Ishikawa (cell line): ENCODE results near the gene AGPAT4.

ENCODE experiments used
- CEBPB ChIP-seq: IDR thresholded peaks from 2 replicates; pipeline ENCODE4 v1.6.1; 2012
- CREB1 ChIP-seq: IDR thresholded peaks from 2 replicates; pipeline ENCODE4 v1.6.1; 2012; ENCODE audit warnings: low read depth
- EGR1 ChIP-seq: IDR thresholded peaks from 2 replicates; pipeline ENCODE4 v1.6.1; 2012
- EP300 ChIP-seq: IDR thresholded peaks from 2 replicates; pipeline ENCODE4 v1.6.1; 2012; ENCODE audit warnings: borderline replicate concordance
- FOXM1 ChIP-seq: IDR thresholded peaks from 2 replicates; pipeline ENCODE4 v1.6.1; 2012; ENCODE audit warnings: low read depth, borderline replicate concordance
- NFIC ChIP-seq: IDR thresholded peaks from 2 replicates; pipeline ENCODE4 v1.6.1; 2012
- RAD21 ChIP-seq: IDR thresholded peaks from 2 replicates; pipeline ENCODE4 v1.6.1; 2012; ENCODE audit warnings: low read depth
- TAF1 ChIP-seq: IDR thresholded peaks from 2 replicates; pipeline ENCODE4 v1.6.1; 2012; ENCODE audit warnings: low read depth, mild to moderate bottlenecking
- TCF12 ChIP-seq: IDR thresholded peaks from 2 replicates; pipeline ENCODE4 v1.6.1; 2012; ENCODE audit warnings: low read depth
- TEAD4 ChIP-seq: IDR thresholded peaks from 2 replicates; pipeline ENCODE4 v1.6.1; 2012
- YY1 ChIP-seq: IDR thresholded peaks from 2 replicates; pipeline ENCODE4 v1.6.1; 2012; ENCODE audit warnings: low read depth
- ZBTB7A ChIP-seq: IDR thresholded peaks from 2 replicates; pipeline ENCODE4 v1.6.1; 2012; ENCODE audit warnings: low read depth
- TF ChIP-seq, protein P1 (sequence below): IDR thresholded peaks from 2 replicates; pipeline ENCODE4 v1.6.1; 2012; ENCODE audit warnings: low read depth, mild to moderate bottlenecking
- TF ChIP-seq, protein P2 (sequence below): IDR thresholded peaks from 2 replicates; pipeline ENCODE4 v1.6.1; 2012
- TF ChIP-seq, protein P3 (sequence below): IDR thresholded peaks from 2 replicates; pipeline ENCODE4 v1.6.1; 2012

The AGPAT4 gene

DNA sequence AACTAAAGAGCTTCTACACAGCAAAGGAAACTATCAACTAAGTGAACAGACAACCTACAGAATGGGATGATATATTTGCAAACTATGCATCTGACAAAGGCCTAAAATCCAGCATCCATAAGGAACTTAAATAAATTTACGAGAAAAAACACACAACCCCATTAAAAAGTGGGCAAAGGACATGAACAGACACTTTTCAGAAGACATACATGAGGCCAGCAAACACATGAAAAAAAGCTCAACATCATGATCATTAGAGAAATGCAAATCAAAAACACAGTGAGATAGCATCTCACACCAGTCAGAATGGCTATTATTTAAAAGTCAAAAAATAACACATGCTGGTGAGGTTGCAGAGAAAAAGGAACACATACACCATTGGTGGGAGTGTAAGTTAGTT lies 24.5 kb downstream of the AGPAT4 start:
- TF ChIP-seq NFIC (no peak), EP300 (no peak), FOXM1 (no peak), CREB1 (no peak), TAF1 (no peak), ZBTB7A (no peak), EGR1 (no peak), TCF12 (no peak), TEAD4 (no peak), YY1 (no peak), CEBPB (no peak)
- TF ChIP-seq, protein P1, sequence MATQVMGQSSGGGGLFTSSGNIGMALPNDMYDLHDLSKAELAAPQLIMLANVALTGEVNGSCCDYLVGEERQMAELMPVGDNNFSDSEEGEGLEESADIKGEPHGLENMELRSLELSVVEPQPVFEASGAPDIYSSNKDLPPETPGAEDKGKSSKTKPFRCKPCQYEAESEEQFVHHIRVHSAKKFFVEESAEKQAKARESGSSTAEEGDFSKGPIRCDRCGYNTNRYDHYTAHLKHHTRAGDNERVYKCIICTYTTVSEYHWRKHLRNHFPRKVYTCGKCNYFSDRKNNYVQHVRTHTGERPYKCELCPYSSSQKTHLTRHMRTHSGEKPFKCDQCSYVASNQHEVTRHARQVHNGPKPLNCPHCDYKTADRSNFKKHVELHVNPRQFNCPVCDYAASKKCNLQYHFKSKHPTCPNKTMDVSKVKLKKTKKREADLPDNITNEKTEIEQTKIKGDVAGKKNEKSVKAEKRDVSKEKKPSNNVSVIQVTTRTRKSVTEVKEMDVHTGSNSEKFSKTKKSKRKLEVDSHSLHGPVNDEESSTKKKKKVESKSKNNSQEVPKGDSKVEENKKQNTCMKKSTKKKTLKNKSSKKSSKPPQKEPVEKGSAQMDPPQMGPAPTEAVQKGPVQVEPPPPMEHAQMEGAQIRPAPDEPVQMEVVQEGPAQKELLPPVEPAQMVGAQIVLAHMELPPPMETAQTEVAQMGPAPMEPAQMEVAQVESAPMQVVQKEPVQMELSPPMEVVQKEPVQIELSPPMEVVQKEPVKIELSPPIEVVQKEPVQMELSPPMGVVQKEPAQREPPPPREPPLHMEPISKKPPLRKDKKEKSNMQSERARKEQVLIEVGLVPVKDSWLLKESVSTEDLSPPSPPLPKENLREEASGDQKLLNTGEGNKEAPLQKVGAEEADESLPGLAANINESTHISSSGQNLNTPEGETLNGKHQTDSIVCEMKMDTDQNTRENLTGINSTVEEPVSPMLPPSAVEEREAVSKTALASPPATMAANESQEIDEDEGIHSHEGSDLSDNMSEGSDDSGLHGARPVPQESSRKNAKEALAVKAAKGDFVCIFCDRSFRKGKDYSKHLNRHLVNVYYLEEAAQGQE, result no peak
- TF ChIP-seq, protein P2, sequence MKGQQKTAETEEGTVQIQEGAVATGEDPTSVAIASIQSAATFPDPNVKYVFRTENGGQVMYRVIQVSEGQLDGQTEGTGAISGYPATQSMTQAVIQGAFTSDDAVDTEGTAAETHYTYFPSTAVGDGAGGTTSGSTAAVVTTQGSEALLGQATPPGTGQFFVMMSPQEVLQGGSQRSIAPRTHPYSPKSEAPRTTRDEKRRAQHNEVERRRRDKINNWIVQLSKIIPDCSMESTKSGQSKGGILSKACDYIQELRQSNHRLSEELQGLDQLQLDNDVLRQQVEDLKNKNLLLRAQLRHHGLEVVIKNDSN, result no peak
- TF ChIP-seq, protein P3, sequence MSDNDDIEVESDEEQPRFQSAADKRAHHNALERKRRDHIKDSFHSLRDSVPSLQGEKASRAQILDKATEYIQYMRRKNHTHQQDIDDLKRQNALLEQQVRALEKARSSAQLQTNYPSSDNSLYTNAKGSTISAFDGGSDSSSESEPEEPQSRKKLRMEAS, result no peak

DNA sequence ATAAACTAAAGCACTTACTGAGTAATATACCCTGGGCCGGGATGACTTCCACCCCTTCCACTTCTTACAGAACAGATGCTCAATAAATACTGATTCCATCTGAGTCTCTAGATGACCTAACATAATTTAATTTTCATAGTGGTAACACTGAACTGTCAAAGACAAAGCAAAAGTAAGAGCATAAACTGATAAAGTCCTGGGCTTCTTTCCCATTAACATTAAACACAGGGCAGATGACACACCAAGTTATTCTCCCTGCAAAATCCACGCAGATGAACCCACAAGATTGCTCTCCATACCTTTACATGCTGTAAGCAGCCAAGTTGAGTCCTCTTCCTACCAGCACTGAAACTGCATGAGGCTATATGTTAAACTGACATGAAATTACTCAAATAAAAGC lies 27.1 kb downstream of the AGPAT4 start:
- TF ChIP-seq TEAD4, result no peak
- no peak for TF ChIP-seq CREB1
- no peak for TF ChIP-seq ZBTB7A
- no peak for TF ChIP-seq TAF1
- TF ChIP-seq EGR1, result no peak
- TF ChIP-seq, protein P1, result no peak
- TF ChIP-seq NFIC, result no peak
- no peak for TF ChIP-seq FOXM1
- no peak for TF ChIP-seq CEBPB
- TF ChIP-seq, protein P2, result no peak
- TF ChIP-seq, protein P3, result no peak
- TF ChIP-seq RAD21, result no peak
- TF ChIP-seq TCF12, result no peak
- TF ChIP-seq EP300, result no peak
- TF ChIP-seq YY1, result no peak

DNA sequence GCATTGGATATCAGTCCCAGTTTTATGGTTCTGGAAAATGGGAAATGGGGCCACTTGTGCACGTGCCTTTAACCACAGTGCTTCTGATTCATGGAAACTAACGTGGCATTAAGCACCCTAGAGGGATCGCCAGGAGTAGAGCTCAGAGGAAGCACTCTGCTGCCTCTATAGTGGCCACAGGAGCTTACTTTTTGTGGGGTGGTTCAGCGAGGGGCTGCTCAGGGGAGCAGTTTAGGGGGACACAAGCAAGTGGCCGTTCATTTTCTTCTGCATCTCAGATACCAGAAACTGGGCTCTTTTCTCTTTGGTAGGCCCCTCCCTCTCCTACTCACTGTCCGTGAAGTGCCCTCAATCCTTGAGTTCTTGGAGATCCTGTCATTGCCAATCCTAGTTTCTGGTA lies 28.5 kb downstream of the AGPAT4 start:
- TF ChIP-seq TCF12, result no peak
- no peak for TF ChIP-seq TAF1
- TF ChIP-seq CREB1, result no peak
- TF ChIP-seq, protein P3, result no peak
- TF ChIP-seq, protein P2, result no peak
- TF ChIP-seq YY1, result no peak
- TF ChIP-seq, protein P1, result no peak
- no peak for TF ChIP-seq FOXM1

DNA sequence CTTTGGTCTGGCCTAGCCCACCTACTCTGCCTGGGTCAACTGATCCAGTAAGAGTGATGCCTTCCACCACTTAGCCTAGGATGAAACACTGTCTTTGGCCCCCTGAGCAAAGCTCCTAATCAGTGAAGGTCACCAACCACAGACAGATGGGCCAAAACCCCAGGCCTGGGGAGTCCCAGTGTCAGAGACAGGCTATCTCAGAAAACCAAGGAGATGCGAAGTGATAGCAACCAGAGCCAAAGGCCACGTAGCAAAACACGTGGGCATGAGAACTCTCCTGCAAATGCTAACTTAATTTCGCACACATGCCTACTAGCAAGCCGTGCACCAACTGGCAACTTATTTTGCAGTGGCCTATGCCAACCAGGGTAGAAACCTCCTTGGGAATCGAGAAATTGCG lies 29.1 kb downstream of the AGPAT4 start:
- no peak for TF ChIP-seq TEAD4
- TF ChIP-seq YY1, result no peak
- TF ChIP-seq EP300, result no peak
- TF ChIP-seq CEBPB, result no peak
- TF ChIP-seq RAD21, result no peak
- TF ChIP-seq NFIC, result no peak
- TF ChIP-seq, protein P3, result no peak
- TF ChIP-seq ZBTB7A, result no peak
- TF ChIP-seq, protein P1, result no peak
- TF ChIP-seq EGR1, result no peak
- TF ChIP-seq TCF12, result no peak
- no peak for TF ChIP-seq FOXM1
- TF ChIP-seq, protein P2, result no peak
- no peak for TF ChIP-seq TAF1
- TF ChIP-seq CREB1, result no peak
